Body of pancreas (tissue), 4 donors: Measurements from ENCODE around the gene KCTD21. TPM values are rescaled to one million over a fixed set of nuclear protein-coding genes. Genes with fewer than 3 reads are reported as not detected.
"Not testable (repeated sequence)": the region's sequence is repeated elsewhere in the genome, so short reads cannot be mapped to it uniquely, and the experiment has no call there.

ENCODE experiments used
- ATAC-seq: fragments of 150-250 bp; one replicate; pipeline ENCODE4 v1.9.1; 2016
- DNase-seq, 4 donors: peaks; one replicate each; pipeline ENCODE4 v3.0.0-alpha.2; 2019
- H3K27ac ChIP-seq, 4 donors: fragments of 200-600 bp; sonication (generic); 1 replicate in 3 of 4; 2 replicates in 1 of 4; pipeline versions ENCODE4 v1.5.1 to v1.6.1; 2016 to 2019; ENCODE audit warnings: mild to moderate bottlenecking in 1 of 4, mixed read lengths in 1 of 4, moderate library complexity in 1 of 4
- H3K27me3 ChIP-seq, 2 donors: fragments of 200-600 bp; sonication (generic); one replicate each; pipeline ENCODE4 v1.6.0; 2016; ENCODE audit warnings: mild to moderate bottlenecking in 1 of 2
- H3K36me3 ChIP-seq, 2 donors: fragments of 200-600 bp; sonication (generic); replicated peaks in 1 of 2; 2 replicates each; pipeline ENCODE4 v1.5.1; 2016; ENCODE audit warnings: low read depth in 2 of 2; ENCODE audit not compliant: insufficient read depth in 1 of 2
- H3K4me1 ChIP-seq: fragments of 200-600 bp; sonication (generic); one replicate; pipeline ENCODE4 v1.6.0; 2016
- H3K4me3 ChIP-seq, 2 donors: fragments of 200-600 bp; sonication (generic); 1 replicate in 1 of 2; 2 replicates in 1 of 2; pipeline ENCODE4 v1.5.1; 2016 to 2019
- H3K9me3 ChIP-seq, 3 donors: fragments of 200-600 bp; sonication (generic); 1 replicate in 2 of 3; 2 replicates in 1 of 3; pipeline ENCODE4 v1.5.1; 2016
- CTCF ChIP-seq, 7 experiments: fragments of 450-650 bp in 4 of 7; fragments of 200-600 bp in 3 of 7; sonication (generic) in 3 of 7; IDR thresholded peaks; one replicate each; pipeline ENCODE4 v1.5.1; 2016 to 2019; ENCODE audit warnings: antibody characterized with exemption in 7 of 7
- POLR2A ChIP-seq, 3 donors: fragments of 450-650 bp; IDR thresholded peaks; one replicate each; pipeline ENCODE4 v1.6.1; 2016; ENCODE audit warnings: antibody characterized with exemption in 3 of 3, mild to moderate bottlenecking in 2 of 3
- whole genome bisulfite sequencing, 2 donors: methylation state at CpG; one replicate each; pipeline ENCODE4 v1.1.5; 2017; 5-methylcytosine and 5-hydroxymethylcytosine counted together
- intact Hi-C: fragments of 100-400 bp; cut with DNase I; formaldehyde crosslinking; loops from one replicate; pipeline ENCODE4 v1.15.1; 2023
- total RNA-seq, 2 donors: library from RNA; depleted of rRNA; stranded (reverse); fragments of >200 nt; gene quantifications; one replicate each; pipeline ENCODE4 v1.1.0, GENCODE V29; 2016

The KCTD21 gene, protein sequence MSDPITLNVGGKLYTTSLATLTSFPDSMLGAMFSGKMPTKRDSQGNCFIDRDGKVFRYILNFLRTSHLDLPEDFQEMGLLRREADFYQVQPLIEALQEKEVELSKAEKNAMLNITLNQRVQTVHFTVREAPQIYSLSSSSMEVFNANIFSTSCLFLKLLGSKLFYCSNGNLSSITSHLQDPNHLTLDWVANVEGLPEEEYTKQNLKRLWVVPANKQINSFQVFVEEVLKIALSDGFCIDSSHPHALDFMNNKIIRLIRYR
- total RNA-seq: 1 to 10 TPM; 4.6 to 5.4 TPM

GRCh38 chr11:78188286-78189173, at the start of gene KCTD21, which contains the start of gene USP35:
Gene KCTD21 (minus strand): TSS chr11:78188626. CDS start chr11:78174554, 14,072 bp downstream.
Gene USP35 (plus strand): TSS chr11:78188919. CDS start chr11:78196246, 7,327 bp downstream.
- intact Hi-C loops: no loop called here
- no peaks in the 10 kb centered on the region for H3K27me3 ChIP-seq
- TF ChIP-seq CTCF (IDR thresholded peaks at IDR 0.05): no peak
- peak in 2 of 3 donors; percentile 62 to 70 for TF ChIP-seq POLR2A (IDR thresholded peaks at IDR 0.05)
- H3K4me3 ChIP-seq: peak within 1 kb of the TSS; percentile 96
- peaks cover 53% of the 10 kb centered on the region for H3K4me1 ChIP-seq
- no peaks in the 10 kb centered on the region for H3K9me3 ChIP-seq
- H3K36me3 ChIP-seq: no peaks in the 10 kb centered on the region
- WGBS, 2 donors: 1% methylated on average over 20 to 61 of the region's 74 CpGs
- H3K27ac ChIP-seq: peak within 1 kb of the TSS; percentile 32 to 79 (median 58)
- ATAC-seq (peak; percentile 93), DNase-seq (peak; percentile 96 to 98 (median 96))

DNA sequence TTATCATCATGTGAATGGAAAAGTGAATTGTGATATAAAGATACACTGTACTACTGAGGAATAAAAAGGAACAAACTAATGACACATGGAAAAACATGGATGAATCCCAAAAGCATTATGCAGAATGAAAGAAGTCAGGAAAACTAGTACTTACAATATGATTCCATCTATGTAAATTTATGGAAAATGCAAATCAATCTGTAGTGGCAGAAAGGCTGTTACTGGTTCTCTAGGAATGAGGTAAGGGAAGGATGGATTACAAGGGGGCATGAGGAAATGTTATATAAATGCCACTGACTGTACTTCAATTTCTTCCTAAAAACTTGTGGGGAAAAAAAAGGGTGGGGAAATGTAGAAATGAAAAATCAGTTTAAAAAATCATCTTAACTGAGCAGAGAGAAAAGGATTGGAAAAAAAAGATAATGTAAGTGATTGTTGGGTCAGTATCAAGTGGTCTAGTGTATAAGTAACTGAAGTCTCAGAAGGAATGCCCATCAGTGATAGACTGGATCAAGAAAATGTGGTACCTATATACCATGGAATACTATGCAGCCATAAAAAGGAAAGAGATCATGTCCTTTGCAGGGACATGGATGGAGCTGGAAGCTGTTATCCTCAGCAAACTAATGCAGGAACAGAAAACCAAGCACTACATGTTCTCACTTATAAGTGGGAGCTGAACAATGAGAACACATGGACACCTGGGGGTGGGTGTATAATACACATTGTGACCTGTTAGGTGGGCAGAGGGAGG, 49.0 kb upstream of the KCTD21 start:
- no peak overlapping the region for H3K27ac ChIP-seq
- no peaks in the 10 kb centered on the region for H3K27me3 ChIP-seq
- no peaks in the 10 kb centered on the region for H3K4me1 ChIP-seq
- DNase-seq (no peak), ATAC-seq (no peak)
- TF ChIP-seq CTCF (IDR thresholded peaks at IDR 0.05) (no peak), POLR2A (IDR thresholded peaks at IDR 0.05) (no peak)
- intact Hi-C loops: loop anchor here (10.0 kb wide), 1 partner anchor 187 kb away; no protein-coding TSS in a partner anchor
- H3K36me3 ChIP-seq: no peaks in the 10 kb centered on the region
- no peaks in the 10 kb centered on the region for H3K9me3 ChIP-seq
- no peak overlapping the region for H3K4me3 ChIP-seq

DNA sequence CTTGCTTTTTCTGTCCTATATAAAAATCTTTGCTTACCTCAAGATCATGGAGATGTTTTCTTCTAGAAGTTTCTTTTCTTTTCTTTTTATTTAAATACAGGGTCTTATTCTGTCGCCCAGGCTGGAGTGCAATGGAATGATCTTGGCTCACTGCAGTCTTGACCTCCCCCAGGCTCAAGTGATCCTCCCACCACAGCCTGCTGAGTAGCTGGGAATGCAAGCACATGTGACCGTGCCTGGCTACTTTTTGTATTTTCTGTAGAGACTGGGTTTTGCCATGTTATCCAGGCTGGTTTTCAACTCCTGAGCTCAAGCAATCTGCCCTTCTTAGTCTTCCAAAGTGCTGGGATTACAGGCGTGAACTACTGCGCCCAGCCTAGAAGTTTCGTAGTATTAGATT, 45.6 kb upstream of the KCTD21 start:
- no peaks in the 10 kb centered on the region for H3K4me1 ChIP-seq
- ATAC-seq (no peak), DNase-seq (no peak)
- no peak overlapping the region for H3K4me3 ChIP-seq
- H3K36me3 ChIP-seq: no peaks in the 10 kb centered on the region
- no peaks in the 10 kb centered on the region for H3K27me3 ChIP-seq
- TF ChIP-seq POLR2A (IDR thresholded peaks at IDR 0.05) (no peak), CTCF (IDR thresholded peaks at IDR 0.05) (no peak)
- no peaks in the 10 kb centered on the region for H3K9me3 ChIP-seq
- WGBS, 2 donors: 79 to 96% methylated on average over 5 of the region's 5 CpGs
- H3K27ac ChIP-seq: no peak overlapping the region
- intact Hi-C loops: loop anchor here (10.0 kb wide), 1 partner anchor 191 kb away; no protein-coding TSS in a partner anchor

DNA sequence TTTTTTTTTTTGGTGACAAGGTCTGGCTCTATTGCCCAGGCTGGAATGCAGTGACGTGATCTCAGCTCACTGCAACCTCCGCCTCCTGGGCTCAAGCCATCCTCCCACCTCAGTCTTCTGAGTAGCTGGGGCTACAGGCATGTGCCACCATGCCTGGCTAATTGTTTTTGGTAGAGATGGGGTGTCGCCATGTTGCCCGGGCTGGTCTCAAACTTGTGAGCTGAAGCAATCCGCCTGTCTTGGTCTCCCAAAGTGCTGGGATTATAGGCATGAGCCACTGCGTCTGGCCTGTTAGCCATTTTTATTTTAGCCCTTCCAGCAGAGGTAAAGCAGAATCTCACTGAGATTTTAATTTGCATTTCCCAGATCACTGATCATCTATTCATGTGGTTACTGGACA, 44.6 kb upstream of the KCTD21 start:
- not testable (repeated sequence) for H3K27me3 ChIP-seq, H3K9me3 ChIP-seq, H3K4me3 ChIP-seq, H3K36me3 ChIP-seq, H3K27ac ChIP-seq, H3K4me1 ChIP-seq, ATAC-seq, DNase-seq
- WGBS, 2 donors: 92 to 96% methylated on average over 5 to 6 of the region's 6 CpGs
- intact Hi-C loops: loop anchor here (10.0 kb wide), 1 partner anchor 192 kb away; no protein-coding TSS in a partner anchor
